Measurements from ENCODE around the gene XPNPEP1. TPM values are rescaled to one million over a fixed set of nuclear protein-coding genes. Genes with fewer than 3 reads are reported as not detected.

The XPNPEP1 gene
- polyA plus RNA-seq, 1 of the 3 experiments (the other 2 are of a cell fraction), result 167 TPM

- H3K4me1 ChIP-seq (ENCODE audit: control insufficient read depth in 1 of 2, insufficient read depth in 2 of 2, low read depth in 1 of 2, low read length in 1 of 2), result peaks cover 0 to 7% of the 10 kb centered on the region in 2 experiments; a peak in 2 of 4 replicates
- POLR2A ChIA-PET, result no interaction called here
- no peaks in the 10 kb centered on the region for H3K36me3 ChIP-seq (replicated peaks in 1 of 2; ENCODE audit: control insufficient read depth in 1 of 2, insufficient read depth in 2 of 2, low read length in 1 of 2)
- no peak for TF ChIP-seq POLR2AphosphoS5 (IDR thresholded peaks at IDR 0.05; ENCODE audit: low read depth, low read length)
- TF ChIP-seq ELF1 (IDR thresholded peaks at IDR 0.05), result no peak
- no peak for TF ChIP-seq CTCF (IDR thresholded peaks at IDR 0.05)
- TF ChIP-seq TEAD4 (IDR thresholded peaks at IDR 0.05; ENCODE audit: borderline replicate concordance, insufficient read depth), result no peak
- no peak for TF ChIP-seq YY1 (IDR thresholded peaks at IDR 0.05; ENCODE audit: low read depth)
- peak; percentile 54; the same call in 1 of the 2 replicates for TF ChIP-seq FOXJ3 (CRISPR knock-in tag; IDR thresholded peaks at IDR 0.05)
- 0 out of 2 replicates have a peak, but pooled peaks have one; percentile 35 for TF ChIP-seq RCOR1 (IDR thresholded peaks at IDR 0.05; ENCODE audit: low read length)
- no peak for TF ChIP-seq MXI1 (IDR thresholded peaks at IDR 0.05; ENCODE audit: low read depth, low read length)
- TF ChIP-seq FOSL2 (IDR thresholded peaks at IDR 0.05; ENCODE audit: borderline replicate concordance, low read depth), result no peak
- peak; percentile 65 for TF ChIP-seq GATA2 (CRISPR knock-in tag; IDR thresholded peaks at IDR 0.05)
- TF ChIP-seq EP300 (IDR thresholded peaks at IDR 0.05; ENCODE audit: borderline replicate concordance in 1 of 2, low read depth in 1 of 2, low read length in 1 of 2), result no peak
- TF ChIP-seq SIN3A (IDR thresholded peaks at IDR 0.05; ENCODE audit: borderline replicate concordance, low read depth, low read length), result no peak
- TF ChIP-seq ZBTB33 (IDR thresholded peaks at IDR 0.05; ENCODE audit: borderline replicate concordance, low read depth), result no peak
- TF ChIP-seq CHD2 (IDR thresholded peaks at IDR 0.05; ENCODE audit: low read length, partially characterized antibody), result peak; percentile 57
- TF ChIP-seq PBX3 (IDR thresholded peaks at IDR 0.05), result no peak
- H3F3A ChIP-seq (replicated peaks; ENCODE audit: insufficient read depth), result no peaks in the 10 kb centered on the region
- CTCF ChIA-PET, result interaction anchor here (0.9 kb wide), 1 partner anchor 13 kb away, joined by 3 read pairs; no protein-coding TSS in a partner anchor
- H4K20me1 ChIP-seq (ENCODE audit: insufficient read depth), result no peaks in the 10 kb centered on the region
- DNase-seq, result peak; percentile 44
- no peaks in the 10 kb centered on the region for H3K9me3 ChIP-seq
- WGBS (ENCODE audit: low lambda C conversion rate), result 5% methylated on average over 3 of the region's 3 CpGs
- H3K9me2 ChIP-seq, result no peaks in the 10 kb centered on the region
- H2AFZ ChIP-seq (ENCODE audit: low read depth), result no peak overlapping the region
- H3K27me3 ChIP-seq (ENCODE audit: insufficient read depth), result no peaks in the 10 kb centered on the region; the same call in 1 of the 2 replicates
- no peak overlapping the region for H3K4me3 ChIP-seq (ENCODE audit: low read depth in 2 of 2, low read length in 1 of 2)
- H3K79me2 ChIP-seq (ENCODE audit: insufficient read depth), result no peaks in the 10 kb centered on the region
- H3K4me2 ChIP-seq, result no peak overlapping the region
- H3K9ac ChIP-seq, result no peak overlapping the region
- H3K27ac ChIP-seq (ENCODE audit: low read depth in 2 of 2, low read length in 1 of 2), result no peak overlapping the region
Observed at GRCh38 chr10:109846832-109847231, 76.5 kb downstream of the XPNPEP1 start.

Measured in SK-N-SH (cell line).